CD4-positive, alpha-beta T cell (primary cell): ENCODE measurements around the gene ST3GAL3. TPM values are rescaled to one million over a fixed set of nuclear protein-coding genes. Genes with fewer than 3 reads are reported as not detected.

Experiments used
- ATAC-seq: fragments of 200-7000 bp; cut with Tn5 transposase; one replicate; pipeline ENCODE4 v1.10.0; 2022; ENCODE audit warnings: mild to moderate bottlenecking; ENCODE audit not compliant: poor library complexity
- CTCF ChIA-PET: fragments of 350-600 bp; sonication (Branson Sonifier 250); formaldehyde crosslinking; loops from one replicate; lab custom pipeline; 2021; ENCODE audit warnings: antibody characterized with exemption, inconsistent platforms; lab: Charles Lee
- POLR2A ChIA-PET: fragments of 350-600 bp; sonication (Branson Sonifier 250); formaldehyde crosslinking; loops from one replicate; lab custom pipeline; 2021; ENCODE audit warnings: antibody characterized with exemption, inconsistent platforms; lab: Charles Lee
- DNase-seq, 14 experiments: peaks; one replicate each; pipeline ENCODE4 v3.0.0-alpha.2; 2013 to 2020; ENCODE audit warnings: mixed read lengths in 2 of 14
- H3K27ac ChIP-seq, 2 donors: one replicate each; pipeline versions ENCODE4 v1.5.1 to v1.7.0; 2013; ENCODE audit warnings: low read length in 2 of 2, low read depth in 1 of 2, mild to moderate bottlenecking in 1 of 2
- H3K27me3 ChIP-seq, 2 experiments: 1 replicate in 1 of 2; 2 replicates in 1 of 2; pipeline versions ENCODE4 v1.6.1 to v1.7.0; 2013; ENCODE audit warnings: low read length in 2 of 2, control low read depth in 1 of 2, mild to moderate bottlenecking in 1 of 2, moderate library complexity in 1 of 2; ENCODE audit not compliant: insufficient read depth in 2 of 2, control insufficient read depth in 1 of 2
- H3K36me3 ChIP-seq: one replicate; pipeline ENCODE4 v1.6.1; 2013; ENCODE audit warnings: low read length, control low read depth; ENCODE audit not compliant: insufficient read depth
- H3K4me1 ChIP-seq: one replicate; pipeline ENCODE4 v1.6.1; 2013; ENCODE audit warnings: low read length, control low read depth; ENCODE audit not compliant: insufficient read depth
- H3K4me3 ChIP-seq: one replicate; pipeline ENCODE4 v1.5.1; 2013; ENCODE audit warnings: mild to moderate bottlenecking, low read length, moderate library complexity
- H3K9me3 ChIP-seq, 2 experiments: 1 replicate in 1 of 2; 2 replicates in 1 of 2; pipeline versions ENCODE4 v1.6.1 to v1.7.0; 2013; ENCODE audit warnings: low read length in 2 of 2, mild to moderate bottlenecking in 2 of 2, control low read depth in 1 of 2, moderate library complexity in 1 of 2; ENCODE audit not compliant: control insufficient read depth in 1 of 2, insufficient read depth in 1 of 2
- H3K27ac Mint-ChIP-seq: one replicate; pipeline ENCODE4 v1.8.0; 2020; ENCODE audit warnings: mixed read lengths
- H3K27me3 Mint-ChIP-seq: one replicate; pipeline ENCODE4 v1.8.0; 2021; ENCODE audit warnings: mixed read lengths
- H3K36me3 Mint-ChIP-seq: one replicate; pipeline ENCODE4 v1.8.0; 2021; ENCODE audit warnings: low read depth, mixed read lengths
- H3K4me1 Mint-ChIP-seq: one replicate; pipeline ENCODE4 v1.8.0; 2021; ENCODE audit warnings: low read depth, mixed read lengths
- H3K4me3 Mint-ChIP-seq: one replicate; pipeline ENCODE4 v1.8.0; 2020; ENCODE audit warnings: mild to moderate bottlenecking, mixed read lengths
- H3K9me3 Mint-ChIP-seq: one replicate; pipeline ENCODE4 v1.8.0; 2020; ENCODE audit warnings: mixed read lengths
- intact Hi-C, 2 experiments: fragments of 100-400 bp; cut with DNase I in 1 of 2; cut with micrococcal nuclease in 1 of 2; formaldehyde crosslinking; loops; one replicate each; pipeline versions ENCODE4 v1.15.1 to v1.9.0; 2023 to 2025; cut with DNase I, micrococcal nuclease
- total RNA-seq, 174 experiments: library from RNA in 2 of 174; stranded (reverse) in 2 of 174; gene quantifications; one replicate each; pipeline ENCODE4 v1.2.3 and lab custom pipeline; 2021 to 2026
- TF ChIP-seq, protein P1 (sequence below): fragments of 200-600 bp; IDR thresholded peaks from one replicate; pipeline ENCODE4 v1.8.0; 2022; ENCODE audit warnings: antibody characterized with exemption, mild to moderate bottlenecking

Gene ST3GAL3
- total RNA-seq, 2 experiments from 2014 or later, result 17.6 to 20.5 TPM

- Mint-ChIP-seq H3K27me3 (no peaks in the 10 kb centered on the region), H3K4me3 (peak within 1 kb of the TSS; percentile 90), H3K4me1 (peaks cover 40% of the 10 kb centered on the region), H3K36me3 (peaks cover 20% of the 10 kb centered on the region), H3K27ac (peak within 1 kb of the TSS; percentile 74), H3K9me3 (no peaks in the 10 kb centered on the region)
- no peaks in the 10 kb centered on the region for H3K27me3 ChIP-seq
- peak; percentile 88 to 98 (median 94) for DNase-seq
- POLR2A ChIA-PET, result interaction anchor here (0.6 to 1.4 kb wide), 5 partner anchors 19 to 243 kb away, joined by 3 to 7 read pairs (median 4); partner anchors contain the start of genes DMAP1 and IPO13
- ATAC-seq, result peak; percentile 87
- TF ChIP-seq, protein P1, sequence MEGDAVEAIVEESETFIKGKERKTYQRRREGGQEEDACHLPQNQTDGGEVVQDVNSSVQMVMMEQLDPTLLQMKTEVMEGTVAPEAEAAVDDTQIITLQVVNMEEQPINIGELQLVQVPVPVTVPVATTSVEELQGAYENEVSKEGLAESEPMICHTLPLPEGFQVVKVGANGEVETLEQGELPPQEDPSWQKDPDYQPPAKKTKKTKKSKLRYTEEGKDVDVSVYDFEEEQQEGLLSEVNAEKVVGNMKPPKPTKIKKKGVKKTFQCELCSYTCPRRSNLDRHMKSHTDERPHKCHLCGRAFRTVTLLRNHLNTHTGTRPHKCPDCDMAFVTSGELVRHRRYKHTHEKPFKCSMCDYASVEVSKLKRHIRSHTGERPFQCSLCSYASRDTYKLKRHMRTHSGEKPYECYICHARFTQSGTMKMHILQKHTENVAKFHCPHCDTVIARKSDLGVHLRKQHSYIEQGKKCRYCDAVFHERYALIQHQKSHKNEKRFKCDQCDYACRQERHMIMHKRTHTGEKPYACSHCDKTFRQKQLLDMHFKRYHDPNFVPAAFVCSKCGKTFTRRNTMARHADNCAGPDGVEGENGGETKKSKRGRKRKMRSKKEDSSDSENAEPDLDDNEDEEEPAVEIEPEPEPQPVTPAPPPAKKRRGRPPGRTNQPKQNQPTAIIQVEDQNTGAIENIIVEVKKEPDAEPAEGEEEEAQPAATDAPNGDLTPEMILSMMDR, result no peak
- CTCF ChIA-PET, result interaction anchor here (1.6 kb wide), 1 partner anchor 23 kb away, joined by 4 read pairs; the partner anchor contains the start of gene IPO13
- intact Hi-C loops, result loop anchor here (1.0 to 10.0 kb wide), 4 partner anchors 24 to 795 kb away; partner anchors contain the start of genes CDC20 (in 1 of the 2), CFAP57 (in 1 of the 2), EBNA1BP2 (in 1 of the 2) and ERI3 (in 1 of the 2)
- peaks cover 35% of the 10 kb centered on the region for H3K4me1 ChIP-seq
- peak within 1 kb of the TSS; percentile 87 for H3K4me3 ChIP-seq
- H3K27ac ChIP-seq, result peak within 1 kb of the TSS; percentile 3 to 39
- H3K9me3 ChIP-seq, result no peaks in the 10 kb centered on the region
- peaks cover 15% of the 10 kb centered on the region for H3K36me3 ChIP-seq
Measured at GRCh38 chr1:43969746-43970466, 262.6 kb downstream of the ST3GAL3 start, which contains the start of gene DPH2. Gene DPH2 (plus strand): TSS chr1:43970010. CDS start chr1:43970176, 166 bp downstream.

GRCh38 chr1:43970502-43970901, 263.2 kb downstream of the ST3GAL3 start:
- ChIA-PET POLR2A (interaction anchor here (1.1 kb wide), 1 partner anchor 36 kb away, joined by 4 read pairs; no protein-coding TSS in a partner anchor), CTCF (interaction anchor here (1.6 kb wide), 1 partner anchor 24 kb away, joined by 4 read pairs; the partner anchor contains the start of gene IPO13)
- ATAC-seq (no peak), DNase-seq (no peak)
- TF ChIP-seq, protein P1, result no peak
- peak overlapping the region; percentile 90 for H3K4me3 Mint-ChIP-seq
- Histone ChIP-seq H3K27me3 (no peaks in the 10 kb centered on the region), H3K9me3 (no peaks in the 10 kb centered on the region), H3K27ac (peak overlapping the region; percentile 3 to 39), H3K4me1 (peaks cover 38% of the 10 kb centered on the region), H3K36me3 (peaks cover 15% of the 10 kb centered on the region), H3K4me3 (peak overlapping the region; percentile 87)
- peaks cover 41% of the 10 kb centered on the region for H3K4me1 Mint-ChIP-seq
- H3K27ac Mint-ChIP-seq, result peak overlapping the region; percentile 74
- no peaks in the 10 kb centered on the region for H3K27me3 Mint-ChIP-seq
- H3K9me3 Mint-ChIP-seq, result no peaks in the 10 kb centered on the region
- H3K36me3 Mint-ChIP-seq, result peaks cover 22% of the 10 kb centered on the region
- intact Hi-C loops, result loop anchor here in 1 of 2 experiments (10.0 kb wide), 3 partner anchors 384 to 796 kb away; partner anchors contain the start of genes CDC20, CFAP57, EBNA1BP2 and ERI3

- DNase-seq, result no peak
Measured at GRCh38 chr1:43970911-43971310, 263.6 kb downstream of the ST3GAL3 start.

More at GRCh38 chr1:43970911-43971310, 263.6 kb downstream of the ST3GAL3 start:
- peaks cover 45% of the 10 kb centered on the region for H3K4me1 Mint-ChIP-seq
- H3K27me3 Mint-ChIP-seq, result no peaks in the 10 kb centered on the region
- Histone ChIP-seq H3K4me1 (peaks cover 42% of the 10 kb centered on the region), H3K9me3 (no peaks in the 10 kb centered on the region), H3K27me3 (no peaks in the 10 kb centered on the region), H3K36me3 (peaks cover 15% of the 10 kb centered on the region), H3K27ac (no peak overlapping the region), H3K4me3 (peak overlapping the region; percentile 87)
- ChIA-PET POLR2A (no interaction called here), CTCF (interaction anchor here (1.6 kb wide), 1 partner anchor 24 kb away, joined by 4 read pairs; the partner anchor contains the start of gene IPO13)
- no peak overlapping the region for H3K27ac Mint-ChIP-seq
- H3K9me3 Mint-ChIP-seq, result no peaks in the 10 kb centered on the region
- H3K36me3 Mint-ChIP-seq, result peaks cover 26% of the 10 kb centered on the region
- TF ChIP-seq, protein P1, result no peak
- H3K4me3 Mint-ChIP-seq, result peak overlapping the region; percentile 90
- intact Hi-C loops, result loop anchor here in 1 of 2 experiments (10.0 kb wide), 3 partner anchors 384 to 796 kb away; partner anchors contain the start of genes CDC20, CFAP57, EBNA1BP2 and ERI3
- ATAC-seq, result no peak
